Amniotic stem cell (primary cell): ENCODE data around the gene TNIP2.

Experiments used
- DNase-seq: peaks from one replicate; lab custom pipeline; 2025; lab: John Stamatoyannopoulos, UW

The TNIP2 gene, protein sequence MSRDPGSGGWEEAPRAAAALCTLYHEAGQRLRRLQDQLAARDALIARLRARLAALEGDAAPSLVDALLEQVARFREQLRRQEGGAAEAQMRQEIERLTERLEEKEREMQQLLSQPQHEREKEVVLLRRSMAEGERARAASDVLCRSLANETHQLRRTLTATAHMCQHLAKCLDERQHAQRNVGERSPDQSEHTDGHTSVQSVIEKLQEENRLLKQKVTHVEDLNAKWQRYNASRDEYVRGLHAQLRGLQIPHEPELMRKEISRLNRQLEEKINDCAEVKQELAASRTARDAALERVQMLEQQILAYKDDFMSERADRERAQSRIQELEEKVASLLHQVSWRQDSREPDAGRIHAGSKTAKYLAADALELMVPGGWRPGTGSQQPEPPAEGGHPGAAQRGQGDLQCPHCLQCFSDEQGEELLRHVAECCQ

DNA sequence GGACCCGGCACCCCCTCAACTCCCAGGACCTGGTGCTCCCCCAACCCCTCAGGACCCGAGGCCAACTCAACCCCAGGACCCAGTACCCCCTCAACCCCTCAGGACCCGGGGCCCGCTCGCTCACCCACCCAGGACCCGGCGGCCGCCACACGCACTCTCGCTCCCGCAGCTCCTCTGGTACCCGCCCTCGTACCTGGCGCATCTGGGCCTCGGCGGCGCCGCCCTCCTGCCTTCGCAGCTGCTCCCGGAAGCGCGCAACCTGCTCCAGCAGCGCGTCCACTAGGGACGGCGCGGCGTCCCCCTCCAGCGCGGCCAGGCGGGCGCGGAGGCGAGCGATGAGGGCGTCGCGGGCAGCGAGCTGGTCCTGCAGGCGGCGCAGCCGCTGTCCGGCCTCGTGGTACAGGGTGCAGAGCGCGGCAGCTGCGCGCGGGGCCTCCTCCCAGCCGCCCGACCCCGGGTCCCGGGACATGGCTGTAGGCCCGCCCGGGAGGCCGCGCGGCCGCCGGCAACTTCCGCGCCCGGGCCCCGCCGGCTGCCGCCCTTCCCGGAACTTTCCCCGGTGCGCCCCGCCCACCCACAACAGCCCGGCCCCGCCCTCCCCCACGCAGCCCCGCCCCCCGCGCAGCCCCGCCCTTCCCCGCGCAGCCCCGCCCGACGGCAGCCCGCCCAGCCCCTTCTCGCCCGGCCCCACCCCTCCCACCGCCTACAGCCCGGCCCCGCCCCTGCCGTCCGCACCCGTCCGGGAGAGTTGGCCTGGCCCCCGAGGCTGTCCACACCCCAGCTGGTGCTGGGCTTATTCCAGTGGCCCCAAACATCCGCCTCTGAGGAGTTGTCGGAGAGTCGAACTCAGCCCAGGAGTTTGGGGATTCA, at the start of gene TNIP2:
Gene TNIP2, minus strand, starts transcription at position 516 of the 870 bp plus-strand sequence. Its CDS starts 47 bp downstream, at position 469.
- peak; percentile 59 for DNase-seq

GRCh38 chr4:2804973-2805501, 48.9 kb upstream of the TNIP2 start:
- no peak for DNase-seq

GRCh38 chr4:2804449-2804972, 48.4 kb upstream of the TNIP2 start:
- DNase-seq, result no peak

GRCh38 chr4:2803624-2804448, 47.7 kb upstream of the TNIP2 start:
- DNase-seq, result no peak

- DNase-seq, result no peak
These were observed 46.7 kb upstream of the TNIP2 start for GRCh38 chr4:2802618-2803531.

GRCh38 chr4:2800691-2801596, 44.8 kb upstream of the TNIP2 start:
- no peak for DNase-seq

GRCh38 chr4:2799971-2800690, 44.0 kb upstream of the TNIP2 start:
- no peak for DNase-seq

- no peak for DNase-seq
These were observed 43.2 kb upstream of the TNIP2 start for GRCh38 chr4:2799224-2799911.

DNA sequence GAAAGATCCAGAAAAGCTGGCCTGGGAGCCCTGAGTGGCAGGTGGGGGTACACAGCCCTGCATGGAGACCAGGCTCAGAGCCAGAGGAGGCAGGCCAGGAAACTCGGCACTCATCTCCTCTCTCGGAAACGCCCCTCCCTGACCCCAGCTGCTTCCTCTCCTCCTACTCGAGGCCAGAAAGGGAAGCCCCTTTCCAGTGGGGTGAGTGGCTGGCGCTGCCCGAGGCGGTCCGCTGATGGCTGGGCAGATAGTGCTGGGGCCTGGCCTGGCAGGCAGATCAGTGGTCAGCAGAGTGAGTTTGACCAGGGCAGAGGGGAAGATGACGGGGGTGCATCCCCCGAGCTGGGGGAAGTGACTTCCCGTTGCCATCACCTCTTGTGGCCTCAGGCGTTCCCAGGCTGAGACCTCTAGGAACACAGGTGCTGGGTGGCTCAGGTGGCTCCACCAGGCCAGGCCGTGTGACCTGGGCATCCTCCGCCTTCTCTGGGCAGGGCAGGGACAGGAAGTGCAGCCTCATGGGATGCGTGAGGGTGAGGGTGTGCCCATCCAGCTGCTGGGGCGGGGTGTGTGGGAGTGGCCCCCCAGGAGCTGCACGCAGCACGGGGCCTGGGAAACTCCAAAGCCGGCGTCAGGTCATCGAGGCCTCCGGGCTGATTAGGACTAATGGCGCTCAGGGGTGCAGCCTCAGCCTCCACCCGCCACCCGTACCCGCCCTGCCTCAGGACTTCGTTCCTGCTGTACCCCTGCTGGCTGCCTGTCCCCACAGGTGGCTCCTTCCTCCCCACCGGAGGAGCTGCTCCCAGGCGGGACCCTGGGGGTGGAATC, 42.5 kb upstream of the TNIP2 start:
- DNase-seq, result no peak

DNA sequence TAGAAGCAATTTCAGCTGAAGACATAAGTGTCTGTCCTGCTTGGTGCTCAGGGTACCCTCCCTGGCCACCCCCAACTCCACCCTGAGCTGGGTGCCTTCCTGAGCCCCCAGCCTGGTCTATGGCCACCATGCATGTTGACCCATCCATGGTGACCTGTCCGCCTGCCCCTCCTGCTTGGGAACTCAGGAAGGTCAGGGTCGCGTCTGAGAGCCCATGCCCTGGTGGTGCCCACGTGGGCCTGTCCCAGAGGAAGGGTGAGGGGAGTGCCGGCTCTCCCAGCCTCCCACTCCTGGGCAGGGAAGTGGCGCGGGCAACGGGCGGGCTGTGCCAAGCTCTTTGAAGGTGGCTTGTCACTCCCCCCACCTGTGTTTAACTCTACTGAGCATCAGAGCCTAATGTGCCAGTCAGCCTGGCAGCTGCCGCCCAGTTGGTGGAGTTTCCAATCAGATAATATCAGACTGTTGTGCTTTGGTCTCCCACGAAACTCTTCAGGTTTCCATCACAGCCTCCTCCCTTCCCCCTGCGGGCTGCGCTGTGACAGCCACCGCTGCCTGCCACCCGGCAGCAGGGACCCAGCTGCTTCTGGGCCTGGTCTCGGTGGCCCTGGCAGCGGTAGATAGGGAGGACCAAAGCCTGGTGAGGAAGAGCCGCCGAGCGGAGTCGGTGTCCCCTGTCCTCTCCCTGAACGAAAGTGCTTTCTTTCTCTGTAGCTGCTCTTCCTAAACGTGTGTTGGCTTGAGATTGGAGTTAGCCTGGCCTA, 41.6 kb upstream of the TNIP2 start:
- no peak for DNase-seq

DNA sequence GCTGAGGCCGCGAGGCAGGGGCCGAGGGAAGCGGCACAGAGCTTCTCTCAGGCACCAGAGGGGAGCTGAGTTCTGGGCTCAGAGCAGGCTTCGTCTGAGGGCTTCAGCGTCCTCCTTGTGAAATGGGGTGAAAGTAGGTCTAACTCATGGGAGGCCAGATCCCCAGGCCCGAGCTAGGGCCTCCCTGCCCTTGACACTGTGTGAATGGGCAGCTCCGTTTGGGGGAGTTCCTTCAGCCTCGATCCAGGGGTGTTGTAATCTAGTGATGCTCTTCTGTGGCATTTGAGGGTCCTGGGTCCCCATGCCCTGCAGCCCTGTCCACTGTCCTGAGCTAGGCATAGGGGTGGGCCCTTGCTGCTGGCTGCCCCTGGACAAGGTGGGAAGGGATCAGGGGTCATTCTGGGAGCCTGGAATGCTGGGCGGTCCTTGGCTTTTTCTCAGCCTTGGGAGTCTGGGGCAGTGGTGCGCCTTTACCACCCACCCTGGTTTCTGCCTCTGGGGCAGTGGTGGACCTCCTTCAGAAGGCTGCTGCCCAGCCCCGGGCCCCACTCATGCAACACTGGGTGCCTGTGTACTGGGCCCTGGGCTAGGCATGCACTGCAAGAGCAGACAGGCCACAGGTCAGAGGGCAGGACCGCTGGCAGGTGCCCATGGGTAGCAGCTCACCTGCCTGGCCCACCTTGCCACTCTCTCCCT, 40.9 kb upstream of the TNIP2 start:
- DNase-seq, result no peak

GRCh38 chr4:2795893-2796848, 40.0 kb upstream of the TNIP2 start:
- DNase-seq, result peak; percentile 40

DNA sequence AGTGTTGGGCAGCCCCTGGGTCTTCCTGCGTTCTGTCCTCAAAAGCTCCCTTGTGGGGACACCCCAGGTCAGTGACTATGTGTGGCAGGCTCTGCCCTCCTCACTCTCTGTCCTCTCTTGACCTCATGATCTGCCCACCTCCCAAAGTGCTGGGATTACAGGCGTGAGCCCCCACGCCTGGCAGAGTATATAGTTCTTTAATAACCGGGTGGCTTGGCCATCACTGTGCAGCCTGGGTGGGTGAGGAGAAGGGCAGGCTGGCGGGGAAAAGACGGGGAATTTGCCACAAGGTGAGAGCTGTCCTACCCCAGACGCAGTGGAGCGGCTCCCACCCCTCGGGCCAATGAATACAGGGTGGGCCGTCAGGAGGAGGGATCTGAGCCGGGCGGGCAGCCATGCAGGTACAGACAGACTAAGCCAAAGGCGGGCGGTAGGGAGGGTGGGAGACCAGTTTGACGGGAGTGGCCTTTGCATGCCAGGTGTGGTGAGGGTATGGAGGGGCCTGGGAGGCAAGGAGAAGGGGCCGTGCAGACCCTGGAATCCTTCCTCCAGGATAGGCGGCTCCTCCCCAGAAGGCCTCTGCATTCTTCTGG, 39.3 kb upstream of the TNIP2 start:
- no peak for DNase-seq
